Glutamatergic neuron (in vitro differentiated cells): ENCODE data around the gene CAMKK2. TPM values are rescaled to one million over a fixed set of nuclear protein-coding genes. Genes with fewer than 3 reads are reported as not detected.

Experiments used
- DNase-seq: peaks from one replicate; pipeline ENCODE4 v3.0.0; 2022
- H3K27ac Mint-ChIP-seq: one replicate; pipeline ENCODE4 v1.8.0; 2020; ENCODE audit warnings: mild to moderate bottlenecking, mixed read lengths, inconsistent platforms; ENCODE audit not compliant: unreplicated experiment
- H3K27me3 Mint-ChIP-seq: one replicate; pipeline ENCODE4 v1.8.0; 2020; ENCODE audit warnings: mild to moderate bottlenecking, moderate library complexity, mixed read lengths, inconsistent platforms; ENCODE audit not compliant: unreplicated experiment
- H3K36me3 Mint-ChIP-seq: one replicate; pipeline ENCODE4 v1.8.0; 2020; ENCODE audit warnings: mild to moderate bottlenecking, mixed read lengths, inconsistent platforms; ENCODE audit not compliant: unreplicated experiment
- H3K4me1 Mint-ChIP-seq: one replicate; pipeline ENCODE4 v1.8.0; 2020; ENCODE audit warnings: mild to moderate bottlenecking, low read depth, mixed read lengths, inconsistent platforms; ENCODE audit not compliant: unreplicated experiment
- H3K4me3 Mint-ChIP-seq: one replicate; pipeline ENCODE4 v1.8.0; 2020; ENCODE audit warnings: mild to moderate bottlenecking, mixed read lengths, inconsistent platforms; ENCODE audit not compliant: unreplicated experiment
- H3K9me3 Mint-ChIP-seq: one replicate; pipeline ENCODE4 v1.8.0; 2020; ENCODE audit warnings: mild to moderate bottlenecking, moderate library complexity, mixed read lengths, inconsistent platforms; ENCODE audit not compliant: unreplicated experiment
- CTCF ChIP-seq: fragments of 200-600 bp; sonication (generic); IDR thresholded peaks from one replicate; pipeline ENCODE4 v1.5.0; 2021; ENCODE audit not compliant: partially characterized antibody, unreplicated experiment
- total RNA-seq: library from RNA; stranded (reverse); fragmentation: NEBNext Ultra II Directional; extraction: Animal tissue kit (Norgen Biotek cat#: 25700); gene quantifications from one replicate; pipeline ENCODE4 v1.2.1, GENCODE V29; 2021; ENCODE audit not compliant: unreplicated experiment

Gene CAMKK2
- total RNA-seq, 1 donor from 2014 or later, result 50.2 TPM

- Mint-ChIP-seq H3K36me3 (peaks cover 32% of the 10 kb centered on the region), H3K4me1 (no peaks in the 10 kb centered on the region), H3K9me3 (no peaks in the 10 kb centered on the region), H3K27ac (no peak overlapping the region), H3K4me3 (no peak overlapping the region), H3K27me3 (no peaks in the 10 kb centered on the region)
- no peak for DNase-seq
- TF ChIP-seq CTCF, result no peak
Observed at GRCh38 chr12:121255433-121255832, 41.1 kb downstream of the CAMKK2 start.

- no peak for TF ChIP-seq CTCF
- H3K4me3 Mint-ChIP-seq, result no peak overlapping the region
- H3K4me1 Mint-ChIP-seq, result no peaks in the 10 kb centered on the region
- H3K9me3 Mint-ChIP-seq, result no peaks in the 10 kb centered on the region
- peaks cover 3% of the 10 kb centered on the region for H3K27me3 Mint-ChIP-seq
- no peak overlapping the region for H3K27ac Mint-ChIP-seq
- H3K36me3 Mint-ChIP-seq, result peaks cover 32% of the 10 kb centered on the region
- no peak for DNase-seq
Observed at GRCh38 chr12:121253638-121254335, 42.7 kb downstream of the CAMKK2 start.

GRCh38 chr12:121252712-121253345, 43.7 kb downstream of the CAMKK2 start:
- Mint-ChIP-seq H3K4me3 (no peak overlapping the region), H3K36me3 (peaks cover 32% of the 10 kb centered on the region), H3K4me1 (no peaks in the 10 kb centered on the region), H3K27me3 (peaks cover 3% of the 10 kb centered on the region), H3K27ac (no peak overlapping the region), H3K9me3 (no peaks in the 10 kb centered on the region)
- no peak for DNase-seq
- no peak for TF ChIP-seq CTCF

- H3K27me3 Mint-ChIP-seq, result peaks cover 3% of the 10 kb centered on the region
- TF ChIP-seq CTCF, result no peak
Observed at GRCh38 chr12:121251838-121252237, 44.7 kb downstream of the CAMKK2 start.

GRCh38 chr12:121250359-121250758, 46.1 kb downstream of the CAMKK2 start:
- H3K4me3 Mint-ChIP-seq, result no peak overlapping the region
- no peak overlapping the region for H3K27ac Mint-ChIP-seq
- peaks cover 3% of the 10 kb centered on the region for H3K27me3 Mint-ChIP-seq
- H3K9me3 Mint-ChIP-seq, result peaks cover 2% of the 10 kb centered on the region
- H3K36me3 Mint-ChIP-seq, result peaks cover 28% of the 10 kb centered on the region
- DNase-seq, result no peak
- no peaks in the 10 kb centered on the region for H3K4me1 Mint-ChIP-seq
- no peak for TF ChIP-seq CTCF

More at GRCh38 chr12:121251838-121252237, 44.7 kb downstream of the CAMKK2 start:
- no peaks in the 10 kb centered on the region for H3K4me1 Mint-ChIP-seq
- no peak for DNase-seq
- H3K27ac Mint-ChIP-seq, result no peak overlapping the region
- H3K9me3 Mint-ChIP-seq, result no peaks in the 10 kb centered on the region
- no peak overlapping the region for H3K4me3 Mint-ChIP-seq
- peaks cover 32% of the 10 kb centered on the region for H3K36me3 Mint-ChIP-seq
